Neutrophil (primary cell): Measurements from ENCODE around the gene CRTAC1.

Experiments
- H3K27ac ChIP-seq: fragments of 200-600 bp; sonication (generic); 2 replicates; pipeline ENCODE4 v1.5.1; 2016; ENCODE audit warnings: mild to moderate bottlenecking, moderate library complexity
- H3K27me3 ChIP-seq: fragments of 200-600 bp; sonication (generic); 2 replicates; pipeline ENCODE4 v1.6.0; 2016; ENCODE audit warnings: mild to moderate bottlenecking
- H3K36me3 ChIP-seq: fragments of 200-600 bp; sonication (generic); 2 replicates; pipeline ENCODE4 v1.5.1; 2017
- H3K4me1 ChIP-seq, 2 experiments: fragments of 200-600 bp in 1 of 2; sonication (generic) in 1 of 2; 1 replicate in 1 of 2; 2 replicates in 1 of 2; pipeline versions ENCODE4 v1.5.1 to v1.6.1; 2013 to 2016; ENCODE audit warnings: low read depth in 1 of 2, low read length in 1 of 2, mild to moderate bottlenecking in 1 of 2, moderate library complexity in 1 of 2; ENCODE audit not compliant: control insufficient read depth in 1 of 2, insufficient read depth in 1 of 2
- H3K4me3 ChIP-seq, 2 experiments: fragments of 200-600 bp in 1 of 2; sonication (generic) in 1 of 2; 1 replicate in 1 of 2; 2 replicates in 1 of 2; pipeline ENCODE4 v1.5.1; 2013 to 2016; ENCODE audit warnings: low read depth in 1 of 2, low read length in 1 of 2, mild to moderate bottlenecking in 1 of 2, moderate library complexity in 1 of 2
- H3K9me3 ChIP-seq: fragments of 200-600 bp; sonication (generic); 2 replicates; pipeline ENCODE4 v1.5.1; 2016
- TF ChIP-seq, protein P1 (sequence below): fragments of 200-600 bp; sonication (generic); IDR thresholded peaks from 2 replicates; pipeline ENCODE4 v1.5.1; 2016; ENCODE audit warnings: antibody characterized with exemption

CRTAC1 gene

DNA sequence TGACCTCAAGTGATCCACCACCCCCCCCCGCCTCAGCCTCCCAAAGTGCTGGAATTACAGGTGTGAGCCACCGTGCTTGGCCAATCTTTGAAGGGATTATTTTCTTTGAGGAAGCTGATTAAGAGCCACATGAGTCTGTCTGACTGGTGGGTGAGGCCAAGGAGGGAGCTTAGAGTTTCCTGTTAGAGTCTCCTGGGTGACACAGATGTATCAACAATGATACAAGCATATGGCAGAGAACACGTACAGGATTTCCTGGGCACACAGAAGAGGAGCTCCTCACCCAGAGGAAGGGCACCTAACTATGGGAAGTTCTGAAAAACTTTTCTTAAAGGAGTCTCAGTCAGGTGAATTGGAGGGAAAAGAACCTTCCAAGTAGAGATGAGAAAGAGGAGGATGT lies 111.4 kb downstream of the CRTAC1 start:
- Histone ChIP-seq H3K9me3 (no peaks in the 10 kb centered on the region), H3K4me3 (no peak overlapping the region), H3K4me1 (no peaks in the 10 kb centered on the region), H3K27ac (no peak overlapping the region), H3K36me3 (no peaks in the 10 kb centered on the region), H3K27me3 (peaks cover 50% of the 10 kb centered on the region)
- TF ChIP-seq, protein P1, sequence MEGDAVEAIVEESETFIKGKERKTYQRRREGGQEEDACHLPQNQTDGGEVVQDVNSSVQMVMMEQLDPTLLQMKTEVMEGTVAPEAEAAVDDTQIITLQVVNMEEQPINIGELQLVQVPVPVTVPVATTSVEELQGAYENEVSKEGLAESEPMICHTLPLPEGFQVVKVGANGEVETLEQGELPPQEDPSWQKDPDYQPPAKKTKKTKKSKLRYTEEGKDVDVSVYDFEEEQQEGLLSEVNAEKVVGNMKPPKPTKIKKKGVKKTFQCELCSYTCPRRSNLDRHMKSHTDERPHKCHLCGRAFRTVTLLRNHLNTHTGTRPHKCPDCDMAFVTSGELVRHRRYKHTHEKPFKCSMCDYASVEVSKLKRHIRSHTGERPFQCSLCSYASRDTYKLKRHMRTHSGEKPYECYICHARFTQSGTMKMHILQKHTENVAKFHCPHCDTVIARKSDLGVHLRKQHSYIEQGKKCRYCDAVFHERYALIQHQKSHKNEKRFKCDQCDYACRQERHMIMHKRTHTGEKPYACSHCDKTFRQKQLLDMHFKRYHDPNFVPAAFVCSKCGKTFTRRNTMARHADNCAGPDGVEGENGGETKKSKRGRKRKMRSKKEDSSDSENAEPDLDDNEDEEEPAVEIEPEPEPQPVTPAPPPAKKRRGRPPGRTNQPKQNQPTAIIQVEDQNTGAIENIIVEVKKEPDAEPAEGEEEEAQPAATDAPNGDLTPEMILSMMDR = no peak

DNA sequence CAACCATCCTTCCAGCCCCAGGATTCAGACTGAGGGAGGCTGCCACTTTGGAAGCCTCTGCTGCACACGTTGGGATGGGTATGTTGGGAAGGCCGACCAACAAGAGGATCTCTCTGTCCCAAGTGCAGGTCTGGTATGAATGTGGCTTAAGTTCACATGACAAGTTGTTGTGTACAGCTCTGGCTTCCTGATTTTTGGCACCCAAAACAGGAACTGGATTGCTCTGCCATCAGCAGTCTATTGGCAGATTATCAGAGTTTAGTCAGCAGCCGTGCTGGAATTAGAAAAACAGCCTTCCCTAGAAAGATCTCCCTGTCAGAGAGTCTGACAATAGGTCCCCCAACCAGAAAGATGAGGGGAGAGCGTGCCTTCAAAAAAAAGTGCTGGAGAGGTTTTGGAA lies 113.8 kb downstream of the CRTAC1 start:
- H3K4me1 ChIP-seq = no peaks in the 10 kb centered on the region
- TF ChIP-seq, protein P1 = no peak
- H3K27ac ChIP-seq = no peak overlapping the region
- H3K27me3 ChIP-seq = peaks cover 62% of the 10 kb centered on the region
- no peaks in the 10 kb centered on the region for H3K36me3 ChIP-seq
- H3K4me3 ChIP-seq = no peak overlapping the region
- H3K9me3 ChIP-seq = no peaks in the 10 kb centered on the region

DNA sequence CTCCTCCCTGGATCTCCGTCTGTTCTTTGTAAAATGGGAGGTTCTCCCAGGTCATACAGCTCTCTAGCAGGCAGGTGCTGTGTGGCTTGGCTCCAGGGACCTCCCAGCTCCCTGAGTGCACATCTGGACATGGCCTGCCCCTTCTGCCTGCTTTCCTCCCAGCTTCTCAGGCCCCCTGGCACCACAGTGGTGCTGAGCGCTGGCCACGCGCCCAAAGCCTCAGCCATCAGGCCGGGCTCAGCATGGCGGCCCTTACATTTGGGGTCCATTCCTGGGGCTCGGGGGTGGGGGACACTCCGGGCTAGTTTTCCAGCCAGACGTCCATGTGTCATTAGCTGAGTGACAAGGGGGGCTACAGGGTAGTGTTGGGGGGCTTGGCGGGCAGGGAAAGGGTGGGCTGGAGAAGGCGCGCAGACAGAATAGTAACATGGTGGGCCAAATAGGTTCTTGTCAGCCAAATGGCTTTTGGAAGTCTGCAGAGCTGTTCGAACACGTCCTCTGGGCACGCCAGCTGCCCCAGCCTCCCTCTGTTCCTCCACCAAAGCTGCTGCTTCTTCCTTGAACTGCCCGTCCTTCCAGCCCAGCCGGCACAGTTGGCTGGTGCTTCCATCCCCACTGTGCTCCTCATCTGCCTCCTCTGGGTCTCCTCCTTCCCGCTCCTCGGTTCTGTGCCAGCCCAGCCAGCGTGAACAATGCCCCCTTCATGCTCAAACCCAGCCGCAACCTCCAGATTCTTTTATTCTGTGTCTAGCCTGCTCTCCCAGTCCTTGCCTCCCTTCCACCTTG lies 114.9 kb downstream of the CRTAC1 start:
- H3K27ac ChIP-seq = no peak overlapping the region
- no peaks in the 10 kb centered on the region for H3K36me3 ChIP-seq
- H3K27me3 ChIP-seq = peaks cover 62% of the 10 kb centered on the region
- no peaks in the 10 kb centered on the region for H3K9me3 ChIP-seq
- H3K4me3 ChIP-seq = no peak overlapping the region
- H3K4me1 ChIP-seq = no peaks in the 10 kb centered on the region
- TF ChIP-seq, protein P1 = no peak

DNA sequence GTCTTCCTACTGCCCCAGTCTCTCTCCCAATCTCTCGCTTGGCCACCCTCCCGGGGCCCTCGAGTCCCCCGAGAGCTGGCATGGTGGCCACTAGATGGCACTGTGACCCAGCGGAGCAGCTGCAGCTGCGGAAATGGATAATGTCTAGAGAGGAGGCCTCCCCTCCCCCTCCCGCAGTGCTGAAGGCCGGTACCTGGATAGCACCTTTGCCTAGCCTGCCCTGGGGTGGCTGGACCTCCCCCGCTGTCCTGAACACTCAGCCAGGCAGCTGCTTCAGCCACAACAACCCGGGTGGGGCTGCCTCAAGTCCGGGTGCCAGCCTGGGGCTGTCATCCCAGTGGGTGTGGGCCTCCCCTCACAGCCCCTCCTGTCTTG lies 115.6 kb downstream of the CRTAC1 start:
- H3K27ac ChIP-seq = no peak overlapping the region
- no peak overlapping the region for H3K4me3 ChIP-seq
- TF ChIP-seq, protein P1 = no peak
- H3K27me3 ChIP-seq = peaks cover 59% of the 10 kb centered on the region
- H3K36me3 ChIP-seq = no peaks in the 10 kb centered on the region
- H3K9me3 ChIP-seq = no peaks in the 10 kb centered on the region
- no peaks in the 10 kb centered on the region for H3K4me1 ChIP-seq

DNA sequence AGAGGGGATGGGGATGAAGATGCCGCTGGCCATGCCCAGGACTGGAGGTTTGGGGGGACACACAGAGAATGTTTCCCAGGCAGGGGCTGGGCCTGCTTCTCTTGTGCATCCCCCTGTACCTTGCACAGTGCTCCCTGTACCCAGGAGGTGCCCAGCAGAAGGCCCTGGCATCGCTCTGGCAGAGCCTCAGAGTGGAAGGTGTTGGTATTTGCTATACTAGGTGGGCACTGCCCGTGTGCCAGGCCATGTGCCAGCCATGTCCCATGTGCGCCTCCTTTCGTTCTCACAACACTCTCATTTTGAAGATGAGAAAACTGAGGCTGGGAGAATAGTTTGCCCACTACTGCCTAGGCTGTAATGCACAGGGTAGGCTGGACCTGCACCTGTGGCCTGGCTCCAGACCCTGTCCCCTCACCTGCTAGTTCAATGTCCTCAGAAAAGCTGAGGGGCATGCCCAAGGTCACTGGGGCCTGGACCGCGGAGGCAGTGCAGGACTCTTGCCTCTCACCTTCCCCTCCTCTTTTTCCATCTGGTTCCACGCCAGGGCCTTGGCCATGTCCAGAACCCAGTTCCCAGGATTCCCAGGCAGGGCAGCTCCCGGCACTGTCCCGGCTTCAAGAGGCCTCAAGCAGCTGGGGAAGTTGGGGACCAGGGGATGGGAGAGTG lies 116.1 kb downstream of the CRTAC1 start:
- TF ChIP-seq, protein P1 = no peak
- no peaks in the 10 kb centered on the region for H3K36me3 ChIP-seq
- peaks cover 63% of the 10 kb centered on the region for H3K27me3 ChIP-seq
- no peak overlapping the region for H3K4me3 ChIP-seq
- H3K4me1 ChIP-seq = no peaks in the 10 kb centered on the region
- H3K27ac ChIP-seq = no peak overlapping the region
- no peaks in the 10 kb centered on the region for H3K9me3 ChIP-seq
